ENCODE measurements around the gene NPW.

DNA sequence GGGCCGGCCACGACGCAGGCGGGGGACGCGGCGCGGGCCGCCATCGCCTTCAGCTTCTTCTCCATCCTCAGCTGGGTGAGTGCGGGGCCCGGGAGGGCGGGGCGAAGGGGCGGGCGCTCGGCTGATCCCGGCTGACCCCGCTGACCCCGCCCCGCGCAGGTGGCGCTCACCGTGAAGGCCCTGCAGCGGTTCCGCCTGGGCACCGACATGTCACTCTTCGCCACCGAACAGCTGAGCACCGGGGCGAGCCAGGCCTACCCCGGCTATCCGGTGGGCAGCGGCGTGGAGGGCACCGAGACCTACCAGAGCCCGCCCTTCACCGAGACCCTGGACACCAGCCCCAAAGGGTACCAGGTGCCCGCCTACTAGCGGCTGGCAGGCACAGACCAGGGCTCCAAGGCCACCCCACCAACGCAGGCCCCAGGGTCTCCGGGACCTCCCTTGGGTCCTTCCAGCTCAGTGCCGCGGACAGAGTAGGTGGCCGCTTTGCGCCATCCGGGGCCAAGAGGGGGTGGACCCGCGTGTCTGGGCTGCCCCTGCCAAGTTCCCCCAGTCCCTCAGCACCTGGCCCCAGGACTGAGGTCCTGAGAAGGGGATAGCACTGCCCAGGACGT, 26.8 kb upstream of the NPW start:
- TF ChIP-seq, protein P1, sequence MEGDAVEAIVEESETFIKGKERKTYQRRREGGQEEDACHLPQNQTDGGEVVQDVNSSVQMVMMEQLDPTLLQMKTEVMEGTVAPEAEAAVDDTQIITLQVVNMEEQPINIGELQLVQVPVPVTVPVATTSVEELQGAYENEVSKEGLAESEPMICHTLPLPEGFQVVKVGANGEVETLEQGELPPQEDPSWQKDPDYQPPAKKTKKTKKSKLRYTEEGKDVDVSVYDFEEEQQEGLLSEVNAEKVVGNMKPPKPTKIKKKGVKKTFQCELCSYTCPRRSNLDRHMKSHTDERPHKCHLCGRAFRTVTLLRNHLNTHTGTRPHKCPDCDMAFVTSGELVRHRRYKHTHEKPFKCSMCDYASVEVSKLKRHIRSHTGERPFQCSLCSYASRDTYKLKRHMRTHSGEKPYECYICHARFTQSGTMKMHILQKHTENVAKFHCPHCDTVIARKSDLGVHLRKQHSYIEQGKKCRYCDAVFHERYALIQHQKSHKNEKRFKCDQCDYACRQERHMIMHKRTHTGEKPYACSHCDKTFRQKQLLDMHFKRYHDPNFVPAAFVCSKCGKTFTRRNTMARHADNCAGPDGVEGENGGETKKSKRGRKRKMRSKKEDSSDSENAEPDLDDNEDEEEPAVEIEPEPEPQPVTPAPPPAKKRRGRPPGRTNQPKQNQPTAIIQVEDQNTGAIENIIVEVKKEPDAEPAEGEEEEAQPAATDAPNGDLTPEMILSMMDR (IDR thresholded peaks at IDR 0.05; ENCODE audit: low read depth, low read length, poor library complexity, severe bottlenecking), result no peak
- TF ChIP-seq EZH2phosphoT487 (IDR thresholded peaks at IDR 0.05; ENCODE audit: borderline replicate concordance, low read length), result no peak

Measured in DOHH2 (cell line).